Measurements from ENCODE around the gene KRT4. TPM values are rescaled to one million over a fixed set of nuclear protein-coding genes. Genes with fewer than 3 reads are reported as not detected.

The KRT4 gene
- total RNA-seq, 1 experiment from 2014 or later, result not detected

GRCh38 chr12:52811191-52812072, 2.5 kb downstream of the KRT4 start:
- Histone ChIP-seq H3K36me3 (ENCODE audit: control insufficient read depth in 1 of 2, insufficient read depth in 2 of 2, low read length in 2 of 2) (no peaks in the 10 kb centered on the region), H2AFZ (ENCODE audit: low read depth, low read length, poor library complexity, severe bottlenecking) (no peak overlapping the region), H4K20me1 (ENCODE audit: insufficient read depth) (no peaks in the 10 kb centered on the region), H3K4me1 (ENCODE audit: control insufficient read depth in 1 of 2, insufficient read depth in 2 of 2, low read length in 2 of 2) (no peaks in the 10 kb centered on the region), H3K4me3 (replicated peaks in 1 of 2; ENCODE audit: low read depth in 1 of 2, low read length in 2 of 2) (no peak overlapping the region), H3K9me3 (ENCODE audit: control insufficient read depth in 1 of 2, insufficient read depth in 1 of 2, low read depth in 1 of 2, low read length in 2 of 2) (no peaks in the 10 kb centered on the region), H3K27ac (ENCODE audit: low read depth, low read length) (no peak overlapping the region), H3K9ac (ENCODE audit: low read length) (no peak overlapping the region), H3K79me2 (ENCODE audit: insufficient read depth, low read length) (no peaks in the 10 kb centered on the region), H3K27me3 (ENCODE audit: insufficient read depth, low read length) (peaks cover 10% of the 10 kb centered on the region; the same call in 1 of the 2 replicates), H3K4me2 (ENCODE audit: low read length) (no peak overlapping the region), H3K9me2 (ENCODE audit: insufficient read depth) (no peaks in the 10 kb centered on the region)
- TF ChIP-seq SP1 (IDR thresholded peaks at IDR 0.05; ENCODE audit: low read depth) (no peak), EGR1 (IDR thresholded peaks at IDR 0.05; ENCODE audit: low read depth) (no peak), POLR2AphosphoS5 (IDR thresholded peaks at IDR 0.05; ENCODE audit: low read depth, low read length) (no peak), SIN3A (IDR thresholded peaks at IDR 0.05; ENCODE audit: low read depth) (no peak)
- RAD21 ChIA-PET (ENCODE audit: low non-redundant PET in 1 of 2, low total read pairs in 2 of 2, uncharacterized antibody in 2 of 2, unreplicated experiment in 2 of 2), result no interaction called here
- intact Hi-C loops (cut with micrococcal nuclease), result no loop called here
- POLR2A ChIA-PET, result no interaction called here
- CTCF ChIA-PET, result no interaction called here
- ATAC-seq (no peak), DNase-seq (ENCODE audit: low read depth, low spot score) (no peak)
- BruUV-seq (replicated peaks), result no TSS peak

GRCh38 chr12:52810554-52810953, 3.4 kb downstream of the KRT4 start:
- H3K9me2 ChIP-seq (ENCODE audit: insufficient read depth), result no peaks in the 10 kb centered on the region
- no peaks in the 10 kb centered on the region for H4K20me1 ChIP-seq (ENCODE audit: insufficient read depth)
- no peaks in the 10 kb centered on the region for H3K79me2 ChIP-seq (ENCODE audit: insufficient read depth, low read length)
- H3K9me3 ChIP-seq (ENCODE audit: control insufficient read depth in 1 of 2, insufficient read depth in 1 of 2, low read depth in 1 of 2, low read length in 2 of 2), result no peaks in the 10 kb centered on the region
- H3K9ac ChIP-seq (ENCODE audit: low read length), result no peak overlapping the region
- no TSS peak for BruUV-seq (replicated peaks)
- ATAC-seq (no peak), DNase-seq (ENCODE audit: low read depth, low spot score) (no peak)
- CTCF ChIA-PET, result no interaction called here
- H3K27ac ChIP-seq (ENCODE audit: low read depth, low read length), result no peak overlapping the region
- intact Hi-C loops (cut with micrococcal nuclease), result no loop called here
- no peak overlapping the region for H3K4me3 ChIP-seq (replicated peaks in 1 of 2; ENCODE audit: low read depth in 1 of 2, low read length in 2 of 2)
- no peak overlapping the region for H3K4me2 ChIP-seq (ENCODE audit: low read length)
- POLR2A ChIA-PET, result no interaction called here
- no peak overlapping the region for H2AFZ ChIP-seq (ENCODE audit: low read depth, low read length, poor library complexity, severe bottlenecking)
- TF ChIP-seq POLR2AphosphoS5 (IDR thresholded peaks at IDR 0.05; ENCODE audit: low read depth, low read length) (no peak), YY1 (IDR thresholded peaks at IDR 0.05; ENCODE audit: extremely low read depth, insufficient replicate concordance, low read depth, low read length) (no peak), POLR2A (IDR thresholded peaks at IDR 0.05; ENCODE audit: borderline replicate concordance, extremely low read depth, insufficient read depth, insufficient read length) (no peak), ZFX (IDR thresholded peaks at IDR 0.05) (no peak), TCF7L2 (IDR thresholded peaks at IDR 0.05; ENCODE audit: borderline replicate concordance, extremely low read depth, insufficient read depth, insufficient read length) (no peak), CBX3 (IDR thresholded peaks at IDR 0.05; ENCODE audit: low read depth) (no peak), EGR1 (IDR thresholded peaks at IDR 0.05; ENCODE audit: low read depth) (no peak), JUND (IDR thresholded peaks at IDR 0.05) (no peak)
- TF ChIP-seq, protein P1, sequence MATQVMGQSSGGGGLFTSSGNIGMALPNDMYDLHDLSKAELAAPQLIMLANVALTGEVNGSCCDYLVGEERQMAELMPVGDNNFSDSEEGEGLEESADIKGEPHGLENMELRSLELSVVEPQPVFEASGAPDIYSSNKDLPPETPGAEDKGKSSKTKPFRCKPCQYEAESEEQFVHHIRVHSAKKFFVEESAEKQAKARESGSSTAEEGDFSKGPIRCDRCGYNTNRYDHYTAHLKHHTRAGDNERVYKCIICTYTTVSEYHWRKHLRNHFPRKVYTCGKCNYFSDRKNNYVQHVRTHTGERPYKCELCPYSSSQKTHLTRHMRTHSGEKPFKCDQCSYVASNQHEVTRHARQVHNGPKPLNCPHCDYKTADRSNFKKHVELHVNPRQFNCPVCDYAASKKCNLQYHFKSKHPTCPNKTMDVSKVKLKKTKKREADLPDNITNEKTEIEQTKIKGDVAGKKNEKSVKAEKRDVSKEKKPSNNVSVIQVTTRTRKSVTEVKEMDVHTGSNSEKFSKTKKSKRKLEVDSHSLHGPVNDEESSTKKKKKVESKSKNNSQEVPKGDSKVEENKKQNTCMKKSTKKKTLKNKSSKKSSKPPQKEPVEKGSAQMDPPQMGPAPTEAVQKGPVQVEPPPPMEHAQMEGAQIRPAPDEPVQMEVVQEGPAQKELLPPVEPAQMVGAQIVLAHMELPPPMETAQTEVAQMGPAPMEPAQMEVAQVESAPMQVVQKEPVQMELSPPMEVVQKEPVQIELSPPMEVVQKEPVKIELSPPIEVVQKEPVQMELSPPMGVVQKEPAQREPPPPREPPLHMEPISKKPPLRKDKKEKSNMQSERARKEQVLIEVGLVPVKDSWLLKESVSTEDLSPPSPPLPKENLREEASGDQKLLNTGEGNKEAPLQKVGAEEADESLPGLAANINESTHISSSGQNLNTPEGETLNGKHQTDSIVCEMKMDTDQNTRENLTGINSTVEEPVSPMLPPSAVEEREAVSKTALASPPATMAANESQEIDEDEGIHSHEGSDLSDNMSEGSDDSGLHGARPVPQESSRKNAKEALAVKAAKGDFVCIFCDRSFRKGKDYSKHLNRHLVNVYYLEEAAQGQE (IDR thresholded peaks at IDR 0.05; ENCODE audit: low read depth), result no peak
- RAD21 ChIA-PET (ENCODE audit: low non-redundant PET in 1 of 2, low total read pairs in 2 of 2, uncharacterized antibody in 2 of 2, unreplicated experiment in 2 of 2), result no interaction called here
- peaks cover 10% of the 10 kb centered on the region; the same call in 1 of the 2 replicates for H3K27me3 ChIP-seq (ENCODE audit: insufficient read depth, low read length)
- no peaks in the 10 kb centered on the region for H3K36me3 ChIP-seq (ENCODE audit: control insufficient read depth in 1 of 2, insufficient read depth in 2 of 2, low read length in 2 of 2)
- H3K4me1 ChIP-seq (ENCODE audit: control insufficient read depth in 1 of 2, insufficient read depth in 2 of 2, low read length in 2 of 2), result no peaks in the 10 kb centered on the region
